GM19328 (cell line): ENCODE results near the gene HPSE2.

ENCODE experiments used
- ATAC-seq: cut with Tn5 transposase; IDR thresholded peaks from one replicate; pipeline ENCODE4 v1.9.1; 2021; ENCODE audit warnings: mild to moderate bottlenecking, moderate library complexity; ENCODE audit not compliant: unreplicated experiment

The HPSE2 gene

GRCh38 chr10:98632456-98633150 lies 603.0 kb downstream of the HPSE2 start:
- no peak for ATAC-seq

- no peak for ATAC-seq
Measured at GRCh38 chr10:98628206-98628605, 607.4 kb downstream of the HPSE2 start.

GRCh38 chr10:98627711-98628110 lies 607.9 kb downstream of the HPSE2 start:
- no peak for ATAC-seq

GRCh38 chr10:98624963-98625362 lies 610.7 kb downstream of the HPSE2 start:
- ATAC-seq: no peak

- no peak for ATAC-seq
Measured at GRCh38 chr10:98623176-98623575, 612.5 kb downstream of the HPSE2 start.

GRCh38 chr10:98621630-98622029 lies 614.0 kb downstream of the HPSE2 start:
- no peak for ATAC-seq

- ATAC-seq: no peak
Measured at GRCh38 chr10:98620503-98620902, 615.1 kb downstream of the HPSE2 start.

GRCh38 chr10:98619446-98619845 lies 616.2 kb downstream of the HPSE2 start:
- ATAC-seq: no peak

- ATAC-seq: no peak
Measured at GRCh38 chr10:98617906-98618520, 617.6 kb downstream of the HPSE2 start.

- ATAC-seq: no peak
Measured at GRCh38 chr10:98613446-98613845, 622.2 kb downstream of the HPSE2 start.

- ATAC-seq: no peak
Measured at GRCh38 chr10:98611436-98611835, 624.2 kb downstream of the HPSE2 start.

- ATAC-seq: no peak
Measured at GRCh38 chr10:98610836-98611235, 624.8 kb downstream of the HPSE2 start.

GRCh38 chr10:98610301-98610700 lies 625.4 kb downstream of the HPSE2 start:
- no peak for ATAC-seq

- ATAC-seq: no peak
Measured at GRCh38 chr10:98609265-98609664, 626.4 kb downstream of the HPSE2 start.

GRCh38 chr10:98608411-98608810 lies 627.2 kb downstream of the HPSE2 start:
- ATAC-seq: no peak

- ATAC-seq: no peak
Measured at GRCh38 chr10:98602224-98602623, 633.4 kb downstream of the HPSE2 start.

- no peak for ATAC-seq
Measured at GRCh38 chr10:98599032-98599610, 636.5 kb downstream of the HPSE2 start.

- no peak for ATAC-seq
Measured at GRCh38 chr10:98596404-98596803, 639.2 kb downstream of the HPSE2 start.

GRCh38 chr10:98589691-98590090 lies 646.0 kb downstream of the HPSE2 start:
- ATAC-seq: no peak

GRCh38 chr10:98589007-98589406 lies 646.6 kb downstream of the HPSE2 start:
- ATAC-seq: no peak

- no peak for ATAC-seq
Measured at GRCh38 chr10:98587156-98587837, 648.4 kb downstream of the HPSE2 start.

- ATAC-seq: no peak
Measured at GRCh38 chr10:98586096-98586495, 649.6 kb downstream of the HPSE2 start.
